ENCODE data around the gene FAM181A.

The FAM181A gene

GRCh38 chr14:93926873-93927799, at the start of gene FAM181A:
FAM181A (plus strand) TSS chr14:93927344; CDS start chr14:93928286, 942 bp downstream.
- DNase-seq: no peak

- DNase-seq: no peak
These were observed 48.9 kb upstream of the FAM181A start for GRCh38 chr14:93878212-93878611.

- DNase-seq: no peak
These were observed 48.3 kb upstream of the FAM181A start for GRCh38 chr14:93878871-93879270.

GRCh38 chr14:93879362-93879983, 47.7 kb upstream of the FAM181A start:
- DNase-seq: no peak

- DNase-seq: no peak
These were observed 46.9 kb upstream of the FAM181A start for GRCh38 chr14:93880021-93880820.

- no peak for DNase-seq
These were observed 42.2 kb upstream of the FAM181A start for GRCh38 chr14:93884950-93885349.

GRCh38 chr14:93888995-93889394, 38.1 kb upstream of the FAM181A start:
- no peak for DNase-seq

- no peak for DNase-seq
These were observed 37.2 kb upstream of the FAM181A start for GRCh38 chr14:93889739-93890483.

- DNase-seq: no peak
These were observed 35.2 kb upstream of the FAM181A start for GRCh38 chr14:93891756-93892504.

- no peak for DNase-seq
These were observed 34.7 kb upstream of the FAM181A start for GRCh38 chr14:93892505-93892839.

GRCh38 chr14:93892923-93893558, 34.1 kb upstream of the FAM181A start:
- peak; percentile 81 for DNase-seq

GRCh38 chr14:93893661-93894261, 33.4 kb upstream of the FAM181A start:
- DNase-seq: no peak

- DNase-seq: no peak
These were observed 32.0 kb upstream of the FAM181A start for GRCh38 chr14:93895023-93895604.

GRCh38 chr14:93897476-93897845, 29.7 kb upstream of the FAM181A start:
- no peak for DNase-seq

- DNase-seq: no peak
These were observed 29.0 kb upstream of the FAM181A start for GRCh38 chr14:93898081-93898611.

GRCh38 chr14:93898731-93899130, 28.4 kb upstream of the FAM181A start:
- DNase-seq: no peak

GRCh38 chr14:93901813-93902212, 25.3 kb upstream of the FAM181A start:
- no peak for DNase-seq

GRCh38 chr14:93902619-93903307, 24.4 kb upstream of the FAM181A start:
- DNase-seq: no peak

GRCh38 chr14:93903342-93904184, 23.6 kb upstream of the FAM181A start:
- no peak for DNase-seq

All from activated CD4-positive, CD25-positive, alpha-beta regulatory T cell treated with anti-CD3 and anti-CD28 coated beads, Interleukin-2, amount 50 U/mL, for 72 hours (primary cell).